ENCODE measurements around the gene UVRAG. TPM values are rescaled to one million over a fixed set of nuclear protein-coding genes. Genes with fewer than 3 reads are reported as not detected.
"Not testable (repeated sequence)": the region's sequence is repeated elsewhere in the genome, so short reads cannot be mapped to it uniquely, and the experiment has no call there.

Gene UVRAG
- total RNA-seq, 2 donors from 2014 or later = 12.8 to 13.7 TPM

GRCh38 chr11:76074148-76075095 lies 259.4 kb downstream of the UVRAG start:
- H3K27me3 ChIP-seq = no peaks in the 10 kb centered on the region
- TF ChIP-seq CTCF (IDR thresholded peaks at IDR 0.05) = no peak
- H3K9ac ChIP-seq (ENCODE audit: low read depth in 2 of 2, low read length in 2 of 2) = no peak overlapping the region
- H3K4me1 ChIP-seq = peaks cover 4% of the 10 kb centered on the region
- DNase-seq = no peak
- no peak overlapping the region for H3K4me3 ChIP-seq
- H3K27ac ChIP-seq = no peak overlapping the region
- no peaks in the 10 kb centered on the region for H3K36me3 ChIP-seq
- no peaks in the 10 kb centered on the region for H3K9me3 ChIP-seq
- intact Hi-C loops (cut with DNase I) = no loop called here

- no peak for TF ChIP-seq CTCF (IDR thresholded peaks at IDR 0.05)
- intact Hi-C loops (cut with DNase I) = no loop called here
- no peak for DNase-seq
- no peaks in the 10 kb centered on the region for H3K27me3 ChIP-seq
- H3K4me3 ChIP-seq = no peak overlapping the region
- no peak overlapping the region for H3K9ac ChIP-seq (ENCODE audit: low read depth in 2 of 2, low read length in 2 of 2)
- H3K4me1 ChIP-seq = peaks cover 4% of the 10 kb centered on the region
- no peak overlapping the region for H3K27ac ChIP-seq
- no peaks in the 10 kb centered on the region for H3K36me3 ChIP-seq
- no peaks in the 10 kb centered on the region for H3K9me3 ChIP-seq
Measured at GRCh38 chr11:76075716-76076115, 260.7 kb downstream of the UVRAG start.

GRCh38 chr11:76076253-76076652 lies 261.2 kb downstream of the UVRAG start:
- H3K9ac ChIP-seq (ENCODE audit: low read depth in 2 of 2, low read length in 2 of 2); H3K4me3 ChIP-seq; intact Hi-C loops (cut with DNase I); DNase-seq; H3K4me1 ChIP-seq; H3K27ac ChIP-seq; H3K36me3 ChIP-seq; H3K9me3 ChIP-seq; H3K27me3 ChIP-seq: not testable (repeated sequence)

GRCh38 chr11:76076749-76077148 lies 261.7 kb downstream of the UVRAG start:
- Histone ChIP-seq H3K9me3 (no peaks in the 10 kb centered on the region), H3K27me3 (no peaks in the 10 kb centered on the region), H3K36me3 (no peaks in the 10 kb centered on the region), H3K4me1 (no peaks in the 10 kb centered on the region), H3K27ac (no peak overlapping the region), H3K9ac (ENCODE audit: low read depth in 2 of 2, low read length in 2 of 2) (no peak overlapping the region), H3K4me3 (no peak overlapping the region)
- intact Hi-C loops (cut with DNase I) = no loop called here
- TF ChIP-seq CTCF (IDR thresholded peaks at IDR 0.05) = no peak
- no peak for DNase-seq

GRCh38 chr11:76077575-76078150 lies 262.7 kb downstream of the UVRAG start:
- no peak overlapping the region for H3K27ac ChIP-seq
- intact Hi-C loops (cut with DNase I) = no loop called here
- no peak for DNase-seq

GRCh38 chr11:76081084-76081483 lies 266.1 kb downstream of the UVRAG start:
- H3K9me3 ChIP-seq; H3K27me3 ChIP-seq; H3K9ac ChIP-seq (ENCODE audit: low read depth in 2 of 2, low read length in 2 of 2); DNase-seq; H3K27ac ChIP-seq; H3K4me1 ChIP-seq; H3K4me3 ChIP-seq; H3K36me3 ChIP-seq; intact Hi-C loops (cut with DNase I): not testable (repeated sequence)

More at GRCh38 chr11:76077575-76078150, 262.7 kb downstream of the UVRAG start:
- no peaks in the 10 kb centered on the region for H3K27me3 ChIP-seq
- H3K4me1 ChIP-seq = no peaks in the 10 kb centered on the region
- no peak for TF ChIP-seq CTCF (IDR thresholded peaks at IDR 0.05)
- H3K9me3 ChIP-seq = no peaks in the 10 kb centered on the region
- H3K36me3 ChIP-seq = no peaks in the 10 kb centered on the region
- no peak overlapping the region for H3K9ac ChIP-seq (ENCODE audit: low read depth in 2 of 2, low read length in 2 of 2)
- no peak overlapping the region for H3K4me3 ChIP-seq
